BLaER1 treated with 17β-estradiol and CSF1 and Interleukin-3, amounts not matched to agents 10 nM and 100 nM (cell line): ENCODE data around the gene DENND6A.
A peak's percentile ranks its signal among the peaks of the same experiment; 100 is the strongest.

ENCODE experiments used
- H3K27ac ChIP-seq, 11 experiments: shearing (Covaris generic); formaldehyde crosslinking; 2 replicates each; pipeline ENCODE4 v1.8.1; 2022
- H3K27me3 ChIP-seq, 11 experiments: shearing (Covaris generic); formaldehyde crosslinking; 2 replicates each; pipeline ENCODE4 v1.8.1; 2022
- H3K36me3 ChIP-seq, 11 experiments: shearing (Covaris generic); formaldehyde crosslinking; 2 replicates each; pipeline ENCODE4 v1.8.1; 2022
- H3K4me1 ChIP-seq, 10 experiments: shearing (Covaris generic); formaldehyde crosslinking; 2 replicates each; pipeline ENCODE4 v1.8.1; 2022
- H3K4me2 ChIP-seq, 11 experiments: shearing (Covaris generic); formaldehyde crosslinking; 2 replicates each; pipeline ENCODE4 v1.8.1; 2022
- H3K4me3 ChIP-seq, 10 experiments: shearing (Covaris generic); formaldehyde crosslinking; 2 replicates each; pipeline ENCODE4 v1.8.1; 2022
- H3K9ac ChIP-seq, 11 experiments: shearing (Covaris generic); formaldehyde crosslinking; 2 replicates each; pipeline ENCODE4 v1.8.1; 2022
- H3K9me3 ChIP-seq, 11 experiments: shearing (Covaris generic); formaldehyde crosslinking; replicated peaks in 1 of 11; 2 replicates each; pipeline ENCODE4 v1.8.1; 2022
- H4K20me1 ChIP-seq, 11 experiments: shearing (Covaris generic); formaldehyde crosslinking; 2 replicates each; pipeline ENCODE4 v1.8.1; 2022
- Cebpa-rat ChIP-seq, 11 experiments: shearing (Covaris generic); IDR thresholded peaks; 2 replicates each; pipeline ENCODE4 v1.8.1; 2022

The DENND6A gene, protein sequence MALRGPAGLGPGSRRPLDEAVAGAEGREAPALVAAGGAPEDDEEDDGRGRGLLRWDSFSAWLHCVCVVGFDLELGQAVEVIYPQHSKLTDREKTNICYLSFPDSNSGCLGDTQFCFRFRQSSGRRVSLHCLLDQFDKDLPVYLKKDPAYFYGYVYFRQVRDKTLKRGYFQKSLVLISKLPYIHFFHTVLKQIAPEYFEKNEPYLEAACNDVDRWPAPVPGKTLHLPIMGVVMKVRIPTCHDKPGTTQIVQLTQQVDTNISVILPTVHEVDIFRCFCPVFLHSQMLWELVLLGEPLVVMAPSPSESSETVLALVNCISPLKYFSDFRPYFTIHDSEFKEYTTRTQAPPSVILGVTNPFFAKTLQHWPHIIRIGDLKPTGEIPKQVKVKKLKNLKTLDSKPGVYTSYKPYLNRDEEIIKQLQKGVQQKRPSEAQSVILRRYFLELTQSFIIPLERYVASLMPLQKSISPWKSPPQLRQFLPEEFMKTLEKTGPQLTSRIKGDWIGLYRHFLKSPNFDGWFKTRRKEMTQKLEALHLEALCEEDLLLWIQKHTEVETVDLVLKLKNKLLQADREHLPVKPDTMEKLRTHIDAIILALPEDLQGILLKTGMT

GRCh38 chr3:57692396-57693147 is at the start of gene DENND6A:
Gene DENND6A, minus strand, starts transcription at chr3:57693077. Its CDS starts 59 bp downstream, at chr3:57693018.
- Histone ChIP-seq H4K20me1 (peaks cover 38 to 48% (median 46%) of the 10 kb centered on the region in 11 experiments; a peak in 21 of 22 replicates), H3K27ac (peak within 1 kb of the TSS; percentile 88 to 99 (median 94)), H3K9me3 (no peaks in the 10 kb centered on the region), H3K4me1 (peaks cover 36 to 45% (median 41%) of the 10 kb centered on the region in 10 experiments), H3K36me3 (peaks cover 0 to 22% (median 7%) of the 10 kb centered on the region in 11 experiments; a peak in 10 of 22 replicates), H3K27me3 (no peaks in the 10 kb centered on the region), H3K9ac (peak within 1 kb of the TSS; percentile 89 to 99 (median 94)), H3K4me2 (peak within 1 kb of the TSS; percentile 71 to 96 (median 89)), H3K4me3 (peak within 1 kb of the TSS; percentile 77 to 93 (median 79))
- no peak for TF ChIP-seq Cebpa-rat (IDR thresholded peaks at IDR 0.05)

DNA sequence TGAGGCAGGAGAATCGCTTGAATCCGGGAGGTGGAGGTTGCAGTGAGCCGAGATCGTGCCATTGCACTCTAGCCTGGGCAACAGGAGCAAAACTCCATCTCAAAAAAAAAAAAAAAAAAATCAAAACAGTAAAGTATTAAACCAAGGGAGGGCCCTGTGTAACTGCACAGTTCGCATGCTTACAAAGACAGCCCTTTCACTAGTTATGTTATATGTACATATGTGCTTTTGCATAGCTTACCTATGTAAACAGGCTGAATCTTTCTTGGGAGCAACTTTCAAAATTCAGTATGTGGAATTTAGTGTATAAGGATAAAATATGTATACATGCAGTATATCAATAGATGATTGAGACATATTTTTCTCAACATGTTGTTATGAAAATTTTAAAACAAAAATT is 47.1 kb upstream of the DENND6A start:
- Histone ChIP-seq H3K27ac (no peak overlapping the region), H3K36me3 (no peaks in the 10 kb centered on the region), H3K27me3 (no peaks in the 10 kb centered on the region), H4K20me1 (no peaks in the 10 kb centered on the region), H3K4me1 (peaks cover 0 to 8% (median 0%) of the 10 kb centered on the region in 10 experiments; a peak in 2 of 20 replicates), H3K9me3 (no peaks in the 10 kb centered on the region), H3K4me2 (no peak overlapping the region), H3K4me3 (no peak overlapping the region), H3K9ac (no peak overlapping the region)
- TF ChIP-seq Cebpa-rat (IDR thresholded peaks at IDR 0.05) = no peak

GRCh38 chr3:57738391-57738790 is 45.5 kb upstream of the DENND6A start:
- no peaks in the 10 kb centered on the region for H3K36me3 ChIP-seq
- H4K20me1 ChIP-seq = no peaks in the 10 kb centered on the region
- H3K27ac ChIP-seq = no peak overlapping the region
- TF ChIP-seq Cebpa-rat (IDR thresholded peaks at IDR 0.05) = no peak
- H3K4me3 ChIP-seq = no peak overlapping the region
- no peak overlapping the region for H3K9ac ChIP-seq
- no peaks in the 10 kb centered on the region for H3K27me3 ChIP-seq
- no peak overlapping the region for H3K4me2 ChIP-seq
- H3K4me1 ChIP-seq = peaks cover 0 to 5% (median 0%) of the 10 kb centered on the region in 10 experiments; a peak in 2 of 20 replicates
- no peaks in the 10 kb centered on the region for H3K9me3 ChIP-seq

- Histone ChIP-seq H3K4me3 (no peak overlapping the region), H3K4me1 (no peaks in the 10 kb centered on the region), H4K20me1 (no peaks in the 10 kb centered on the region), H3K27ac (no peak overlapping the region), H3K27me3 (no peaks in the 10 kb centered on the region), H3K9me3 (no peaks in the 10 kb centered on the region), H3K4me2 (no peak overlapping the region), H3K9ac (no peak overlapping the region), H3K36me3 (no peaks in the 10 kb centered on the region)
- TF ChIP-seq Cebpa-rat (IDR thresholded peaks at IDR 0.05) = no peak
These were observed 45.0 kb upstream of the DENND6A start for GRCh38 chr3:57737840-57738239.

GRCh38 chr3:57735405-57735804 is 42.5 kb upstream of the DENND6A start:
- TF ChIP-seq Cebpa-rat (IDR thresholded peaks at IDR 0.05) = no peak
- Histone ChIP-seq H3K4me1 (peaks cover 0 to 10% (median 0%) of the 10 kb centered on the region in 10 experiments; a peak in 4 of 20 replicates), H3K27me3 (no peaks in the 10 kb centered on the region), H3K9me3 (no peaks in the 10 kb centered on the region), H4K20me1 (no peaks in the 10 kb centered on the region), H3K4me3 (no peak overlapping the region), H3K36me3 (no peaks in the 10 kb centered on the region), H3K4me2 (no peak overlapping the region), H3K9ac (no peak overlapping the region), H3K27ac (no peak overlapping the region)

DNA sequence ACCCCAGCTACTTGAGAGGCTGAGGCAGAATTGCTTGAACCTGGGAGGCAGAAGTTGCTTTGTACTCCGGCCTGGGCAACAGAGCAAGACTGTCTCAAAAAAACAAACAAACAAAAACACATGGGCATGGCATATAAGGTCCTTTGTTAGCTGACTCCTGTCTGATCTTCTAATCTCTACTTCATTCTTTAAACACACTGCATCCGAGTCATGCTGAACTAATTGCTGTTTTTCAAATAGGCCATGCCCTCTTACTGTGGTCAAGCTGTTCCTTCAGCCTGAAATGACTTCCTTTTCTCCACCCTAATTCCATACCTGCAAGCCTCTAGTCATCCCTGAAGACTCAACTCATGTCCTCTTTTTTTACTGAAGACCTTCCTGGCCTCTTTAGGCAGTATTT is 40.9 kb upstream of the DENND6A start:
- no peaks in the 10 kb centered on the region for H3K27me3 ChIP-seq
- H4K20me1 ChIP-seq = no peaks in the 10 kb centered on the region

DNA sequence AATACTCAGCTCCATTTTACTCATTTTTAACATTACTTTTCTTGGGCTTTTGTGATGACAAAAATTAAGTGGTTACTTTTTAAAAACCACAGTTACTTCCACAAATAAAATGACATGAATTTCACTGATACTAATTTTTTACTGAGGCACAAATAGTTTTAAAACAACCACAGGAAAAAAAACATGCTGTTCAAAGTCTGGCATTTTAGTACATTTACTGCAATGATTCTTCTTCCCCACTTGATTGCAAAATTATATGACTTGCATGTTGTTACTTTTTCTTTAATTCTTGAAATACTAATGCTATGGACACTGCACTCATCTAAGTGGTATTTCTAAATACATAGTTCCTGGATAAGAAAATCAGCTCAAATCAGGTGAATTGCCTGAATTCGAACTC is 38.4 kb upstream of the DENND6A start:
- no peak overlapping the region for H3K4me3 ChIP-seq
- peaks cover 0 to 16% (median 2%) of the 10 kb centered on the region in 10 experiments; a peak in 7 of 20 replicates for H3K4me1 ChIP-seq
- H3K9me3 ChIP-seq = no peaks in the 10 kb centered on the region
- no peaks in the 10 kb centered on the region for H3K27me3 ChIP-seq
- H3K36me3 ChIP-seq = no peaks in the 10 kb centered on the region
- no peak overlapping the region for H3K27ac ChIP-seq
- TF ChIP-seq Cebpa-rat (IDR thresholded peaks at IDR 0.05) = no peak
- no peaks in the 10 kb centered on the region for H4K20me1 ChIP-seq
- H3K4me2 ChIP-seq = no peak overlapping the region
- H3K9ac ChIP-seq = no peak overlapping the region

More for the DNA sequence above, 40.9 kb upstream of the DENND6A start:
- Histone ChIP-seq H3K36me3 (no peaks in the 10 kb centered on the region), H3K9me3 (no peaks in the 10 kb centered on the region), H3K4me1 (peaks cover 0 to 10% (median 0%) of the 10 kb centered on the region in 10 experiments; a peak in 4 of 20 replicates), H3K4me2 (no peak overlapping the region), H3K27ac (no peak overlapping the region), H3K4me3 (no peak overlapping the region), H3K9ac (no peak overlapping the region)
- TF ChIP-seq Cebpa-rat (IDR thresholded peaks at IDR 0.05) = no peak

GRCh38 chr3:57730682-57731081 is 37.8 kb upstream of the DENND6A start:
- H3K27me3 ChIP-seq = no peaks in the 10 kb centered on the region
- H3K4me3 ChIP-seq = no peak overlapping the region
- no peak overlapping the region for H3K9ac ChIP-seq
- H3K27ac ChIP-seq = no peak overlapping the region
- no peak overlapping the region for H3K4me2 ChIP-seq
- no peak for TF ChIP-seq Cebpa-rat (IDR thresholded peaks at IDR 0.05)
- H4K20me1 ChIP-seq = no peaks in the 10 kb centered on the region
- peaks cover 0 to 16% (median 2%) of the 10 kb centered on the region in 10 experiments; a peak in 7 of 20 replicates for H3K4me1 ChIP-seq
- H3K9me3 ChIP-seq = no peaks in the 10 kb centered on the region
- no peaks in the 10 kb centered on the region for H3K36me3 ChIP-seq
